Activated CD8-positive, alpha-beta memory T cell treated with anti-CD3 and anti-CD28 coated beads, Interleukin-2, amount 50 U/mL, for 4 hours (primary cell): ENCODE results near the gene IQCE.
"Not testable (repeated sequence)": the region's sequence is repeated elsewhere in the genome, so short reads cannot be mapped to it uniquely, and the experiment has no call there.

Source experiments
- DNase-seq: peaks from one replicate; pipeline ENCODE4 v3.0.0-alpha.2; 2020

Gene IQCE

DNA sequence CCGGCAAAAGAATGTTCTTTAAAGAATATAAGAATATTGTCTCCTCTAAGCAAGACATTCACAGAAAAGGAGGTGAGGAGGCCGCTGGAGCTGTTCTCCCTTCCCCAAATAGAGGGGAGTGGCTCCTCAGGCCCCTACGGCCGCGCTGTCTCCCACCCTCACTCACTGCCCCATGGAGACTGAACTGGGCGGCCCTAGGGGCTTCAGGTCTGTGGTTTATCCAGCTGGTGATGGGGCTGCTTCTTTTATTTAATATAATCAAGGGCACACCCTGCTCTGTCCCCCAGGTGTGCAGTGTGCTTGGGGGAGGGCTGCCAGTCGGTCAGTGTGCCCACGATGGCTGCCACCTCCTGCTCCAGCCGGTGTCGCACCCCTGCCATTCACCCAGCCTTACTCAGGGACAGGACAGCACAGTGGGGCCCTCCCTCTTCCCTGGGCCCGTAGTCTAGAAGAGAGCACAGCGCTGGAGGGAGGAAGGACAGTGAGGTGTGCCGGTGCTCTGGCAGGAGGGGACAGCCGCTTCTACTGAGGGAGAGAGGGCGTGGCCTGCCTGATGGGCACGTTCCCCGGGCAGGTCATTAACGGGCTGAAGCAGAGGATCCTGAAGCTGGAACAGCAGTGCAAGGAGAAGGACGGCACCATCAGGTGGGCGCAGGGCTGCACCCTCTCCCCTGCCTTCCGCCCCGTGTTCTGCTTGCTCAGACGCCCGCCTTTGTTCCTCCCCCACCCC is 23.4 kb downstream of the IQCE start:
- DNase-seq, result no peak

DNA sequence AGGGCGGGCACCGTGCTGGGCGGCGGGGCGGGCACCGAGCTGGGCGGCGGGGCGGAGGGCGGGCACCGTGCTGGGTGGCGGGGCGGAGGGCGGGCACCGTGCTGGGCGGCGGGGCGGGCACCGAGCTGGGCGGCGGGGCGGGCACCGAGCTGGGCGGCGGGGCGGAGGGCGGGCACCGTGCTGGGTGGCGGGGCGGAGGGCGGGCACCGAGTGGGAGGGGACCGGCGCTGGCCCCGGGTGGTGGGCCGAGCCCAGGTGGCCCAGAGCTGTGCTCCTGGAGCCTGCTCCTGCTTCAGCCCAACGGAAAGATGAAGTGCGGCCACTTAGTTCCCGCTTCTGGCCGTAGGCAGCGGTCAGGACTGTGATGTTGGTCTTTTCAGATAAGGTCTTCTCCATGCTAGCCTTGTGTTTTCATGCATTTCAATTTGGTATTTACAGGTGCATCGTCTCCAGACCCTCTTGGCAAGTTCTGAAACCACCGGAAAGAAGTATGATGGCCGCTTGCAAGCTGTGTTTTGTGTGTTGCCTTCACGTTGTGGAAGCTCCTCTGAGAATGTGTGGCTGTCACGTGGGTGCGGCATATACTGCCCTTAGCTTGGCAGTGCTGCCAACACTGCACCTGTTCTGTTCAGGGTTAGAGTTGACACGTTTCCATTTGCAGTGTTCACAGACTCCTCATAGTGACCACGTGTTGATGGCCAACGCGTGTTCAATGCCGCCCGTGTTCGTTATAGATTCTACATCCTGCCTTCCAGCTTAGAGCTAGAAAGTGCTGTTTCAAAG is 25.2 kb downstream of the IQCE start:
- no peak for DNase-seq

DNA sequence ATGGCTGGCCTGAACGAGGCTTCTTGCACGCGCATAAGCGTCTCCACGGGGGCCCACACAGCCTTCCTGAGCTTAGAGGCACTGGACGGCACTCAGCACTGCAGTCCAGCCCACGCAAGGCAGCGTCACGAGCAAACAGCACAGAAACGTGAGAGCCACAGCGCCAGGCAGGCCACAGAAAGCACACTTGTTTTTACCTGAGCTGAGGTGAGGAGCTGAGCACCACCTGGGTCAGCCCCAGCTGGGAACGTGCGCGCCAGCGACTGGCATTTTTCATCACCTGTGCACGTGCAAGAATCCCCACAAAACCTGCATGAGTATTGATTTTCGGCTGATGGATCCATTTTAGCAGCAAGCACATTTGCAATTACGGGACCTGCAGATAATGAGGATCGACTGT is 26.7 kb downstream of the IQCE start:
- no peak for DNase-seq

- no peak for DNase-seq
Observed at GRCh38 chr7:2586326-2587020, 27.7 kb downstream of the IQCE start.

DNA sequence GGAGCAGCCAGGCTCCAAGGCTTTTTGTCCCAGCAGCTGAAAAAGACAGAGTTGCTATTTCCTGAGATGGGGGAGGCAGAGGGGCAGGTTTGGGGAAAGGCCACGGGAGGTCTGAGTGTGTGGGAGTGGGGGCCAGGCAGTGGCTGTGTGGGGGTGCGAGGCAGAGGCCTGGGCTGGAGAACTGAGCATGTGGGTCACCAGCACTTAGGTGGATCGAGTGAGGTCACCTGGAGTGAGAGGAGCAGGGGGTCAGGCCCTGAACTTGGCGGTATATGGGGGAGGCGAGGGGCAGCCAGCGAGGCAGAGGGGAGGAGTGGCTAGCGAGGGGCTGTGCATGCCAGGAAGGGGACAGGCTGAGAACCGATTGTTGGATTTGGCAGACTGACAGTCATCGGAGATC is 28.4 kb downstream of the IQCE start:
- DNase-seq, result no peak

DNA sequence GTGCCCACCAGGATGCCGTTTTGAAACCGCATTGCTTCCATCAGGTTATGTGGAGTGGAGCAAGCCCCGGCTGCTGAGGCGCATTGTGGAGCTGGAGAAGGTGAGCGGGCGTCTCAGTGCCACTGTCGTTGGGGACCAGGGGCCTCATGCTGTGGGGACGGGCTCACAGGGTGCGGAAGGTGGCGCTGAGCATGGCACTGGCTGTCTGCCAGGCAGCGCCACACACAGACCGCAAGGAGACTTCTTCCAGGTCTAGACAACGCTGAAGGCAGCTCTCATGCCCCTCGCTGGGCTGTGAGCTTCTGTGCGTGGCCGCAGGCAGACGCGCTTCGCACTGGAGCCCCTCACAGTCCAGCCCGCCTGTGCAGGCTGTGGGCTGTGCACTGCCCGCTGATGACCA is 29.0 kb downstream of the IQCE start:
- no peak for DNase-seq

DNA sequence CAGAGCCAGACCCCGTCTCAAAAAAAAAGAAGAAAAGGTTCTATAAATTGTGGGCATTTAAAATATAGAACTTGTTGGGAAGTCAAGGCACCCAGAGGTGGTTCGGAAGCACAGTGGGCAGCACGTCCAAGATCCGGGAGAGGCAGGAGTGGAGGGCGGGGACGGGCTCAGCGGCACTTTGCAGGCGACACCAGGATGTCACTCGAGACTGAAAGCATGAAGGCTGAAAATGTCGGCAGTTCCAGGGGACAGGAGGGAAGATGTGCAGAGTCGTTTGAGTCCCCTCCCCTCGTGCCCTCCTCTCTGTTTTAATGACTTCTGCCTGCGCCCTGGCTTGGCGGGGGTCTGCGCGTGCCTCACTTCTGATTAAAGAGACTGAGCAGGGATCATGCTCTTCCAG is 30.6 kb downstream of the IQCE start:
- DNase-seq, result no peak

GRCh38 chr7:2589941-2590340 is 31.2 kb downstream of the IQCE start:
- DNase-seq, result not testable (repeated sequence)

GRCh38 chr7:2592375-2592865 is 33.6 kb downstream of the IQCE start:
- no peak for DNase-seq

DNA sequence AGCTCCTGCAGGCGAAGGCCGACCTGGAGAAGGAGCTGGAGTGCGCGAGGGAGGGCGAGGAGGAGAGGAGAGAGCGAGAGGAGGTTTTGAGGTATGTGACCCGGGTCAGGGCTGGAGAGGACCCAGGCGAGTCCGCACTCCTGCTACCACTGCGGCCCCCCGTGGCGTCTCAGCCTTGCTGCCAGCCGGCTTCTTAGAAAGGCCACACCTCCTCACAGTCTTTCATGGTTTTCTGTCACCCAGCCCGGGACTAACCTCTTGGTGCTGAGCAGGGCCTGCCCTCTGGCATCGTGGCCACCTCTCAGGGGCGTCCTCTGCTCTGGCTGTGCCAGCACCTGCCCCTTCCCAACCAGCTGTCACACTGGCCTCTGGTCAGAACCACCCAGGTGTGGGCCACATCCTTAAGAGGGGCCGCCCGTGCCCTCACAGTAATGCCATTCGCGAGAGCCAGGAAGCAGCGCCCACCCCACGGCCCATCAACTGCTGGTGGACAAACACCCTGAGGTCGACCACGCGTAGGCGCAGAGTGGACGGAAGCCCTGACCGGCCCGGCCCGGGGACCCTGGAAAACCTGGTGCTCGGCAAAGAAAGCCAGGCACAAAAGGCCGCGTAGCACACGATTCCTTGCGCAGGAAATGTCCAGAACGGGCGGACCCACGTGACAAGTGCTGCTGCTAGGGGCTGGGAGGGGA is 34.4 kb downstream of the IQCE start:
- DNase-seq, result no peak

DNA sequence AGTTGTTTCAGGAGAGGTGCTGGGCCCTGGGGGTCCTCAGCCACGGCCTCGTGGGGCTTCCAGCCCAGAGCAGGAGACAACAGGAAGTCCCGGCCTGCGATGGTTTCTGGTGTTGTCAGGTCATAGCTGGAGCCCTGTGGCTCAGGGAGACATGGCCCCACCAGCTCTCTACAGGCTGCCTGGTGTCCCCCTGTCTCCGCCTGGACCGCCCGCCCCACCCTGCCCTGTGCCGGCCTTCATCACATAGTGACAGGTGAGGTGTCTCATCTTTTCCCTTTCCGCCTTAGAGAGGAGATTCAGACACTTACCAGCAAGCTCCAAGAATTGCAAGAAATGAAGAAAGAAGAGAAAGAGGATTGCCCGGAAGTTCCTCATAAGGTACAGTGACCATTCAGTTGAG is 35.8 kb downstream of the IQCE start:
- DNase-seq, result no peak

GRCh38 chr7:2595258-2595860 is 36.6 kb downstream of the IQCE start:
- DNase-seq, result no peak

DNA sequence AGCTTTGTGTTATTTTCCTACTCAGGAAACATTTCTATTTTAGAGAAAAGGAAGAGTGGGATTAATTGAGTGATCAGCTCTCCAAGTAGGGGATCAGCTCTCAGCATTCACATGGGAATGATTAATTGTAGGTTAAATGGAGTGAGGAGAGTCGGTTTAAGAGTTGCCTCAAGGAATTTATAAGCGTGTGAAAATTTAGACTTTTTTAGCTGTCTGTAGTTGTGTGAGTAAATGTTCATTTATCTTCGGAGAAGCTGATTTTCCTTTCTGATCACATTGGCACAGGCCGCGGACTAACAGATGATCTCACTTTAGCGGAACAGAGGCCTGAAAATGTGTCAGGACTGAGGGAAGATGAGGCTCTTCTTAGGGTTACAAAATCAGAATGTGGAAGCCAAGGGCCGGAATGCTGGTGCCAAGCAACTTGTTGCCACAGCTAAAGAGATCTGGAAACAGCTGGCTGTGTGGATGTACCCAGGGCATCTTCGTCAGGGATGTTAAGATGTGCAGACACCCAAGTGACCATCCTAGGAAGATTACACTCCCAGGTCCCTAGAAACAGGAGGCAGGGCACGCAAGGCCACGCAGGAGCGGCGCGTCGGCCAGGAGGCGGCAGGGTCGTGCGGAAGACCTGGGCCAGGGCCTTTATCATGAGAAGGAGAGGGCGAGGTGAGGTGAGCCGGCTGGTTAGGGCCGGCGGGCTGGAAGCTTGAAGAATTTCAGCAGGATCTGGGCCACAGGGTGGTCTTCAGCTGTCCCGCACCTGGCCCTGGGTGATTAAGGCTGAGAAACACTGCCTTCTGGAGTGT is 37.9 kb downstream of the IQCE start:
- DNase-seq, result no peak

DNA sequence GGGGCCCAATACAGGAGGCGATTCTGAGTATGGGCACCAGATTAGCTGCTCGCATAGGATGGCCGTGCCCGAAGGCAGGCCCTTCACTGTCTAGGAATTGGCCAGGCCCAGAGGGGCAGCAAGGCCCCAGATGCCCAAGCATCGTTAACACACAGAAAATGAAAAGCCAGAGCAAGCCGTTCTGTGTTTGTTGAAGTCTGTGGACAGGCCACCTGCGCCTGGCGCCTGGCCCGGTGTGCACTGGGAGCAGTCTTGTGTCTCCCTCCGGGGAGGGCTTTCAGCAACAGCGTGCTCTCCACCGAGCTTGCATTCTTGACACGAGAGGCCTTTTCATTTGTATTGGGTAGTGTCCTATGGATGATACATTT is 38.5 kb downstream of the IQCE start:
- DNase-seq, result no peak

DNA sequence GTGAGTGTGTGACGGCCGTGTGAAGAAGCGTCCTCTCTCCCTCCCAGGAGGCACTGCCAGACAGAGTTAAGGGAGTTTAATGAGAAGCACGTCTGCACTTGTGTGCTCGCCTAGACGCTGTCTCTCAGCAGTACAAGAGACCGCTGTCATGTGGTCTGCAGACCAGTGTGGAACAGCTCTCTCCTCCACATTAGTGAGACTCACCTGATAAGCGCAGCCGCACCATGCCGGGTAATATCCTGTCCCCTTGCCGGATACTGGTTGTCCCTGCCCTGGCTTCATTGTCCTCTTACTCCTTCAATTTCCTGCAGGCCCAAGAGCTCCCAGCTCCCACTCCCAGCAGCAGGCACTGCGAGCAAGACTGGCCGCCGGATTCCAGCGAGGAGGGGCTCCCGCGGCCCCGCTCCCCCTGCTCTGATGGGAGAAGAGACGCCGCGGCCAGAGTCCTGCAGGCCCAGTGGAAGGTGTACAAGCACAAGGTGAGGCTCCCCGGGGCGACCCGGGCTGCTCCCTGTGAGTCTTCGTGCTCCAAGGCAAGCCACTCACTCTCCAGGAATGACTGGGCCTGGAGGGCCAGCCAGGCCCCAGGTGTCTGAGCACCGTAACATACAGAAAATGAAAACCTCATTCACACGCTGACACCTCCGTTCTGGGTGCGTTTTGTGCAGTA is 39.5 kb downstream of the IQCE start:
- no peak for DNase-seq

GRCh38 chr7:2601065-2601464 is 42.3 kb downstream of the IQCE start:
- no peak for DNase-seq

- no peak for DNase-seq
Observed at GRCh38 chr7:2601907-2602306, 43.1 kb downstream of the IQCE start.

DNA sequence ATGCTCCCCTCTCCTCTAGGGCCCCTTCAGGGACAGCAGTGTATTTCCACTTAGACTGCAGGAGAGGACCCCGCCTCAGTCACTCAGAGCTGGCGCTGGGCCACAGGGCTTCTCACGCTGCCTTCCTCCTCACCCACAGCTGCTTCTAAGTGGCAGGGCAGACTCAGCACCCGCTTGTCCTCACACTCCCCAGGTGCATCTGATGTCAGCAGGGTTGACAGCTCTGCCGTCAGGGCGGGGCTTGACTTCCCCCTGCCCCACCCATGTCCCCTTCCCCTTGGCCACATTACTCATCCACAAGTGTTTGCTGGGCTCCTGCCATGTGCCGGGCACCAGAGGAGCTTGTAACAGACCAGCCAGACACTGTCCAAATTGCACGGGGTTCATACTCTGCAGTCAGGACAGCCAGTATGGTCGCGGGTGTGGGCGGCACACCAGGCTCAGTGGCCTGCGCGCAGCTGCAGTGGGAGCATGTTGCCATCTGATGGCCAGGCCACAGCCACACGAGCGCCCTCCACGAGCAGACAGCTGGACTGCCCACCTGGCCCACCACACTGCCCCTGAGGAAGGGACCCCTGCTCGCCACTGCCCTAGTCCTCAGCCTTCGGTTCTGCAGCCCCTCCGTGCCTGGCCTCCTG is 43.7 kb downstream of the IQCE start:
- DNase-seq, result no peak

DNA sequence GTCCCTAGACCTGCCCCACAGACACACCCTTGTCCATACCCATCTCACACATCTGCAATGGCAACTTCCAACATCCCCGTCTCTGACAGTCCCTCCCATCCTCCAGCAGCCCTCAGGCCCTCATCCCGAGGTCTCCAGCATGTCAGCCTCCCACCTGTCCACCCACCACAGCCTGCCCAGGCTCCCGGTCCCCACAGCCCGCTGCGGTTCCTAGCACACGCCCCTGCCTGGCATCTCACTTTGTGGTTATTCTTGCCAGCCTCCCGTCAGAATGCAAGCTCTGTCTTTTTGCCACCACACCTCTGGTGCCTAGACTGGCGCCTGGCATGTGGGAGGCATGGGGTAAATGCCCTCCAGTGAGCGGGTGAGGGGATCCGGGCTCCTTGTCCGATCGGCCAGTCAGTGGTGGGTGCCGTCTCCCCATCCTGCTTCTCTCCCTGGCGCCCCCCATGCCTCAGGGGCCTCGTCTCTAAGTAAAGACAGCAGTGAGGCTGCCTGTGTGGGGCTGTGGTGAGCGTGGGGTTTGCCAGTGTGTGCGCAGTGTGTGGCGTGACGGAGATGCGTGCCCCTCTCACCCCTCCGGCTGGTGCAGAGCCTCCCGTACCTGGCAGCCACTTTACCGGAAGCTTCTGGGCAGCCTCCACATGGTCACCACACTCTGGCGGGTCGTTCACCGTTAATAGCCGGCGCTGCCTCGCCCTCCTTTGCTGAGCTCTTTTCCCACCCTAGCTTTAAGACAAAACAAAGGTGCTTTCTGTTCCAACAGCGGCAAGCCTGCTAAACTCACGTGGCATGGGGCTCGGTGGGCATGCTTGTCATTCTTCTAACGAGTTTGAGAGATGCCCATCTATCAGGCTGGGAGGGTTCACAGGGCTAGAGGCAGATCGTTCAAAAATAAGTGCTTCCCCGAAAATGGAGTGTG is 44.5 kb downstream of the IQCE start:
- DNase-seq, result no peak
